ENCODE results near the gene ELMO1. TPM values are rescaled to one million over a fixed set of nuclear protein-coding genes. Genes with fewer than 3 reads are reported as not detected.

ELMO1 gene
- total RNA-seq, 1 donor from 2014 or later: 127 TPM

DNA sequence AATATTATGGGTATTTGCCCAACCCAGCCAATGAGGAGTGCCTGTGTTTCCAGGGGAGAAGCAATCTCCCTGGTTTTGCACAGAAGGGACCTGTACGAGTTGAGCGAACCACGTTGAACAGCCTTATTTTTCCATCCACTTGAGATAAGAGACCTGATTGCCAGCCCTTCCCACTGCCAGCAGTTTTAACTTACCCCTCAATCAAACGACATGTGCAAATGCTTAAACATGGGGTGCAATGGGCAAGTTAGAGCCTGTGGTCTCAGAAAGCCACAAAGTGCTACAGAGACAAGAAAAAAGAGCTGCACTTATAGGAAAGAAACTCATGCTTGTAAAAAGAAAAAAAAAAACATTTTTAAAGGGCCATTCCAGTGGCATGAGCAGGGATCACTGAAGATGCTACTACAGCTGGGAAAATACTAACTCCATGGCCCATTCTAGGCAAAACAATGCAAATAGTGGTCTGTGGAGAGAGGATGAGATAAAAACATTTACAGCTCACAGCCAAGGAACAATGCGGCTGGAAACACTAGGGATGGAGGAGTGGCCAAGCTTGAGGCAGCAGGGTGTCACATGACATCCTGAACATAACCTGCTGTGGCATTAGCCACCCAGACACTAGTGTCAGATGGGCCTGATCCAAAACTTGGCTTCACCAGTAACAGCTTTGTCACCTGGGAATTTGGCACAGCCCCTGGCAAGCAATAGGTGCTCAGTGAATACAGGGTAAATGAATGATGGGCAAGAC is 162.8 kb downstream of the ELMO1 start:
- intact Hi-C loops (cut with micrococcal nuclease): loop anchor here (2.0 kb wide), 1 partner anchor 163 kb away; the partner anchor contains the start of gene ELMO1

DNA sequence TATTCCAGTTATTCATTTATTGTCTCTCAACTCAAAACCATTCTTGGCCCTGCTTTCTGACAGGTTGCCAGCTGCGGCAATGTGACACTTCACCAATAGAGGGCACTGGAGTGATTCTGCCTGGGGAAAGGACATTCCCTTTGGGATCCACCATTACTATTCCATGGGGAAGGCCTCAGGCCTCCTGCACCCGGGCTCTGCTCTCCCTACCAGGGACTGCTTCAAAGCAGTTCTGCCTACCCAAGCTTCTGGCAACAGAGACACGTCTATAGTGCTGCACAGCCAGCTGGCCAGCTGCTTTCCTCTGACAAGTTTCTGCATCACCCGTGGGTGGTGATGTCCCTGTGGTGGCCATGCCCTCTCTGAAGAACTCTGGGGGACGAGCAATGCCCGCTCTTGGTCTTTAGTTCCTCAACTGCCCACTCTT is 163.8 kb downstream of the ELMO1 start:
- intact Hi-C loops (cut with micrococcal nuclease): loop anchor here (1.0 to 2.0 kb wide), 4 partner anchors 57 to 210 kb away; partner anchors contain the start of gene ELMO1

DNA sequence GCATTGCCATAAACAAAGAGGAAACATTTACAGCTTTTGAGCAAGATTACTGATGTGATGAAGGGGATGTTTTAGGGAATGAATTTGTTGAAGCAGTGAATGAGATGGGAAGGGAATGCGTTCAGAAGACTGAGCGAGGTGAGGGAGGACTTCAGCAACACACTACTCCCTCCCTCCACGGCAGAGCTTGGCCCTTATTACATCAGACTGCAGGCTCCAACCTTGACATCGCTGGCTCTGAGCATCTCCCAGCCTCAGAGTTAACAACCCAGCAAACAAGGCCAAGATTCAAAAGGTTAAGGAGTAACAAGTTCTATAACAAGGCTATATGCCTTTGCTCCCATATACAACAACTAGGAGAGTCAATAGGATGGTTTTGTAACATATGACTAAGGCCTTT is 164.4 kb downstream of the ELMO1 start:
- intact Hi-C loops (cut with micrococcal nuclease): loop anchor here (1.0 to 2.0 kb wide), 4 partner anchors 58 to 211 kb away; partner anchors contain the start of gene ELMO1

DNA sequence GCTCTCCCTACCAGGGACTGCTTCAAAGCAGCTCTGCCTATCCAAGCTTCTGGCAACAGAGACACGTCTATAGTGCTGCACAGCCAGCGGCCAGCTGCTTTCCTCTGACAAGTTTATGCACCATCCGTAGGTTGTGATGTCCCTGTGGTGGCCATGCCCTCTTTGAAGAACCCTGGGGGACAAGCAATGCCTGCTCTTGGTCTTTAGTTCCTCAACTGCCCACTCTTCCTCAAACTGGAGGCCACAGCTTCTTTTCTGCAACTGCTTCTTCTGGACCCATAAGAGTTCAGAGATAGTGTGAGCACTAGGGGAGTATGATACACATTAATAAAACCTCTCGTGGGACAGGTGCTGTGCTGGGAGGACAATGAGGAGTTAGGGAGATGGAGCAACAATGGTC is 164.9 kb downstream of the ELMO1 start:
- intact Hi-C loops (cut with micrococcal nuclease): loop anchor here (1.0 to 2.0 kb wide), 4 partner anchors 59 to 212 kb away; partner anchors contain the start of gene ELMO1

DNA sequence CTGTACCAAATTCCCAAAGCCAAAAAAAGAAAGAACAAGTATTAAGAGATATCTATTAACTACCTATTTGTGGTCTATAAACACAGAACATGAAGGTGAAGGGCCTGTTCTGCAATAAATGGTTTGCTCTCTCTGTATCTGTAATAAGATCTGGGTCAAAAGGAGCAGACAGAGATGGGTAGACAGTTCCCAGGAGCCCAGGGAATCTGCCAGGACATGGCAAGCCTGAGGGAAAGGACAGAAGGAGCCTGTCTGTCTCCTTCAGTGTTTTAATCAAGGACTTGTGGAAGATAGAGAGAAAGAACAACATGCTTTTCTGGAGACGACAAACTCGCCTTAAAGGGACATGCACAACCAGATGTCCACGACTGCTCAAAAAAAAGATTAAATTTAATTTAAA is 165.7 kb downstream of the ELMO1 start:
- intact Hi-C loops (cut with micrococcal nuclease): no loop called here

GRCh38 chr7:37282093-37282444 is 166.6 kb downstream of the ELMO1 start:
- intact Hi-C loops (cut with micrococcal nuclease): no loop called here

- intact Hi-C loops (cut with micrococcal nuclease): no loop called here
These were observed 167.1 kb downstream of the ELMO1 start for GRCh38 chr7:37281368-37282092.

- intact Hi-C loops (cut with micrococcal nuclease): no loop called here
These were observed 171.2 kb downstream of the ELMO1 start for GRCh38 chr7:37277513-37277912.

DNA sequence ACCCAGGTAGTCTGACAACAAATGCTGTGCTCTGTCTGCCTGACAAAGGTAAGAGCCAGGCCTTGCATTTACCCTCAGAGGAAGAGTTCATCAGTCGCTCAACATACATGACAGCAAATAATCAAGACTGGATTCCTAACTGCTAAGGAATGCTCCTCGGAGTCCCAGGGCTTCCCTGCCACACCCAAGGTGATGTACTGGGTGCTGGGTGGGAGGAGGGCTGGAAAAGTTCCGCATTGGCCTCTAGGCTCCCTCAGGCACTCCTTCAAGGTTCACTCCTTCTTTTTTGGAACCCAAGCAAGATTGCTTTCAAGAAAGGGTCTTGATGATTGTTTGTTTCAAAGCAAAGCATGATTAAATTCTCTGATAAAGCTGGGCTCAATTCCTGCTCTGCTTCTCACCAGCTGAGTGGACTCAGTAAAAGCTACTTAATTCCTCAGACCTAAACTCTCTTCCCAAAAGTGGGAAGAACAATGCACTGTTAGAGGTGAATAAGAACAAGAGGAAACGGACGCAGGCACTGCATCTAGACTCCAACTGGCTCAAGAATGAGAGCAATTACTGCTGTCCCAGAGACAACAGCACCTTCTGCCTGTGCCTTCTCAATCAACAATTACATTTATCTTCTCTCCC is 173.5 kb downstream of the ELMO1 start:
- intact Hi-C loops (cut with micrococcal nuclease): no loop called here

- intact Hi-C loops (cut with micrococcal nuclease): no loop called here
These were observed 174.8 kb downstream of the ELMO1 start for GRCh38 chr7:37273891-37274290.

GRCh38 chr7:37269711-37270508 is 178.8 kb downstream of the ELMO1 start:
- intact Hi-C loops (cut with micrococcal nuclease): no loop called here

DNA sequence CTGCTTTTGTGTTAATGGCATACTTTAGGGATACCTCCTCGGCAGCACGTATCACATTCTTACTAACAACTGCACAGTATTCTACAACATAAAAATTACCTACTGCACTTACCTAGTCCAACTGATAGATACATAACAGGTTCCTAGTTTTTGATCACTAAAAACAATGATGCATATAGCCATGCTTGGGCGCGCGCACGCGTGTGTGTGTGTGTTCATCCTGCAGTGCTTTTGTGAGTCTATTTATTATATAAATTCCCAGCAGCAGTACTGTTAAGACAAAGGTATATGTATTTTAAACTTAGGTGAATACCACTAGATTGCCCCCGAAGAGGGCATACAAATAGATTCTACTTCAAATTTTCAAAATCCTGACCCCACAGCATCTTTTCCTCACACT is 181.4 kb downstream of the ELMO1 start:
- intact Hi-C loops (cut with micrococcal nuclease): no loop called here

- intact Hi-C loops (cut with micrococcal nuclease): no loop called here
These were observed 182.8 kb downstream of the ELMO1 start for GRCh38 chr7:37265876-37266275.

DNA sequence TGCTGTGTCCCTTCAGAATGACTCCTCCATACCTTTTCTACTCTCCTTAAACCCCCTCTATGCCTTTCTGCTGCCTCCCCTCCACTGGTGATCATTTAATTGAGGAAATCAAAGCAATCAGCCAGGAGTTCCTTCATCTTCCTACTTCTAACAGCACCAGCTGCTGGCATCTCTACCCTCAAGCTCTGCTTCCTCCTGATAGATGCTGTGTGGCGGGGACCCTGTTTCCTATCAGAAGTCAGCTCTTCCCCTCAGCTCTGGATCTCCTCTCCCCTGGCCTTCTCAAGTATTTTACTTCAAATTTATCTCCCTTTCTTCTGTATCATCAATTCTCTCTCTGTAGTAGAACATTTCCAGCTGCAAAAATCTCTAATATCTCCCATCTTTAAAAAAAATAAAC is 183.7 kb downstream of the ELMO1 start:
- intact Hi-C loops (cut with micrococcal nuclease): no loop called here

GRCh38 chr7:37262181-37262580 is 186.5 kb downstream of the ELMO1 start:
- intact Hi-C loops (cut with micrococcal nuclease): no loop called here

GRCh38 chr7:37259319-37259821 is 189.3 kb downstream of the ELMO1 start:
- intact Hi-C loops (cut with micrococcal nuclease): no loop called here

DNA sequence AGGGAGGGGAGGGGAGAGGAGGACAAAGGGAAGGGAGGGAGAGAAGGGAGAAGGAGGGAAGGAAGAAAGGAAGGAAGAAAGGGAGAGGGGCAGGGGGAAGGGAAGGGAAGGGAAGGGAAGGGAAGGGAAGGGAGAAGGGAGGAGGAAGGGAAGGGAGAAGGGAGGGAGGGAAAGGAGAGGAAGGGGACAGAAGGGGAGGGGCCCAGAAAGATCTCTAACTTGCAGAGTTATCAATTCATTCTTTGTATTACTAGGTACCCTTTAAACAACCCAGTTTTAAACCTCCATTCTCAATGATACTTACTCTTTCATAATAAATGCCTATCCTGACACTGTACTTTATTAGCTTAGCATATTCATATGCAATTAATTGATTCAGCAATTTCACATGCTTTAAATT is 192.0 kb downstream of the ELMO1 start:
- intact Hi-C loops (cut with micrococcal nuclease): no loop called here

- intact Hi-C loops (cut with micrococcal nuclease): no loop called here
These were observed 193.2 kb downstream of the ELMO1 start for GRCh38 chr7:37255327-37255944.

GRCh38 chr7:37251222-37251621 is 197.4 kb downstream of the ELMO1 start:
- intact Hi-C loops (cut with micrococcal nuclease): no loop called here

GRCh38 chr7:37249240-37249639 is 199.4 kb downstream of the ELMO1 start:
- intact Hi-C loops (cut with micrococcal nuclease): no loop called here

Data from T-helper 1 cell treated with Interleukin-12 subunit alpha and Interleukin-12 subunit beta and Interleukin-4 antibody, amounts not matched to agents 30 ng/mL and 1 ng/mL, for 36 hours (primary cell).